K562 (cell line): ENCODE results near the gene SLC43A1. TPM values are rescaled to one million over a fixed set of nuclear protein-coding genes. Genes with fewer than 3 reads are reported as not detected.
A peak's percentile ranks its signal among the peaks of the same experiment; 100 is the strongest.

Experiments
- ASH1L ChIP-seq: fragments of 450-650 bp; IDR thresholded peaks from 2 replicates; pipeline ENCODE4 v1.6.1; 2018; ENCODE audit warnings: borderline replicate concordance, mild to moderate bottlenecking, low read depth; ENCODE audit not compliant: partially characterized antibody
- ATF1 ChIP-seq, 2 experiments: fragments of 450-650 bp in 1 of 2; IDR thresholded peaks; 2 replicates each; pipeline ENCODE4 v1.6.1; 2016; ENCODE audit warnings: missing compliant biosample characterization in 1 of 2, missing genetic modification characterization in 1 of 2
- CEBPG ChIP-seq, 3 experiments: fragments of 200-800 bp in 1 of 3; sonication (Bioruptor generic) in 1 of 3; sonication (generic) in 1 of 3; formaldehyde crosslinking in 1 of 3; IDR thresholded peaks in 2 of 3; conservative IDR thresholded peaks in 1 of 3; 2 replicates each; pipeline versions ENCODE4 v1.6.1 to v1.8.0; 2016 to 2022; ENCODE audit warnings: missing compliant biosample characterization in 2 of 3, missing genetic modification characterization in 2 of 3, mild to moderate bottlenecking in 1 of 3, missing genetic modification reagents in 1 of 3
- EGR1 ChIP-seq: fragments of 450-650 bp; conservative IDR thresholded peaks from 2 replicates; pipeline ENCODE4 v1.6.1; 2017; ENCODE audit warnings: mild to moderate bottlenecking
- EP300 ChIP-seq: IDR thresholded peaks from 2 replicates; pipeline ENCODE4 v1.6.1; 2012; ENCODE audit warnings: low read length, improper control_type of control experiment
- ETV6 ChIP-seq, 3 experiments: fragments of 150-350 bp in 1 of 3; sonication (generic) in 1 of 3; formaldehyde crosslinking in 1 of 3; IDR thresholded peaks; 2 replicates each; pipeline versions ENCODE4 v1.6.1 to v1.8.0; 2014 to 2022; ENCODE audit warnings: borderline replicate concordance in 2 of 3, low read depth in 2 of 3, antibody characterized with exemption in 1 of 3, low read length in 1 of 3, mild to moderate bottlenecking in 1 of 3, missing genetic modification reagents in 1 of 3
- EWSR1 ChIP-seq: fragments of 450-650 bp; IDR thresholded peaks from 2 replicates; pipeline ENCODE4 v1.6.1; 2018; ENCODE audit warnings: borderline replicate concordance, mild to moderate bottlenecking, low read depth, moderate library complexity; ENCODE audit not compliant: partially characterized antibody
- FOXA1 ChIP-seq: fragments of 450-650 bp; IDR thresholded peaks from 2 replicates; pipeline ENCODE4 v1.6.1; 2016; ENCODE audit warnings: mild to moderate bottlenecking, borderline replicate concordance
- KLF13 ChIP-seq: fragments of 450-650 bp; IDR thresholded peaks from 2 replicates; pipeline ENCODE4 v1.6.1; 2016; ENCODE audit warnings: missing genetic modification characterization, low read depth, mild to moderate bottlenecking, missing compliant biosample characterization, moderate library complexity, borderline replicate concordance
- MAZ ChIP-seq, 2 experiments: fragments of 450-650 bp in 1 of 2; sonication (generic) in 1 of 2; formaldehyde crosslinking; IDR thresholded peaks in 1 of 2; conservative IDR thresholded peaks in 1 of 2; 2 replicates each; pipeline versions ENCODE4 v1.4.0 to v1.5.0; 2020; ENCODE audit warnings: mild to moderate bottlenecking in 1 of 2, missing genetic modification reagents in 1 of 2
- MBD1 ChIP-seq: fragments of 250-450 bp; sonication (Bioruptor Pico); IDR thresholded peaks from 2 replicates; pipeline ENCODE4 v1.8.0; 2022; ENCODE audit warnings: inconsistent platforms
- MEIS2 ChIP-seq: fragments of 450-650 bp; IDR thresholded peaks from 2 replicates; pipeline ENCODE4 v1.6.1; 2014; ENCODE audit warnings: mild to moderate bottlenecking; ENCODE audit not compliant: partially characterized antibody
- NKRF ChIP-seq: fragments of 450-650 bp; IDR thresholded peaks from 2 replicates; pipeline ENCODE4 v1.6.1; 2016; ENCODE audit warnings: borderline replicate concordance
- PHB ChIP-seq: fragments of 250-450 bp; sonication (Bioruptor Pico); IDR thresholded peaks from 2 replicates; pipeline ENCODE4 v1.5.0; 2021
- SAP30 ChIP-seq: fragments of 200-600 bp; sonication (generic); IDR thresholded peaks from 2 replicates; pipeline ENCODE4 v1.6.1; 2012; ENCODE audit warnings: borderline replicate concordance, low read depth, mild to moderate bottlenecking, moderate library complexity, low read length, control low read depth, inconsistent platforms; ENCODE audit not compliant: insufficient read depth, poor library complexity, severe bottlenecking
- SREBF2 ChIP-seq: sonication (generic); formaldehyde crosslinking; IDR thresholded peaks from 2 replicates; pipeline ENCODE4 v1.4.0; 2020; ENCODE audit warnings: mild to moderate bottlenecking, missing genetic modification reagents
- TFAP4 ChIP-seq: sonication (generic); formaldehyde crosslinking; IDR thresholded peaks from 2 replicates; pipeline ENCODE4 v1.8.0; 2022; ENCODE audit warnings: missing genetic modification reagents, mild to moderate bottlenecking, moderate library complexity, borderline replicate concordance
- ZBTB2 ChIP-seq: fragments of 450-650 bp; IDR thresholded peaks from 2 replicates; pipeline ENCODE4 v1.6.1; 2016; ENCODE audit warnings: antibody characterized with exemption
- ZNF12 ChIP-seq: sonication (generic); formaldehyde crosslinking; IDR thresholded peaks from 2 replicates; pipeline ENCODE4 v1.4.0; 2020; ENCODE audit warnings: mild to moderate bottlenecking, missing genetic modification reagents
- polyA plus RNA-seq, 8 experiments: library from polyadenylated mRNA; depleted of rRNA in 4 of 8; stranded (reverse) in 5 of 8; unstranded in 3 of 8; fragments of >200 nt; fragmentation: Nextera tagmentation in 2 of 8; fragmentation: Illumina TruSeq in 1 of 8; extraction: Ambion mirVana in 2 of 8; extraction: Trizol in 1 of 8; gene quantifications; 2 replicates each; pipeline versions ENCODE4 v1.2.1 to v1.2.3, GENCODE V29; 2011 to 2014; ENCODE audit warnings: inconsistent platforms in 1 of 8, missing spikeins in 1 of 8
- total RNA-seq, 7 experiments: library from RNA; depleted of rRNA in 6 of 7; stranded (reverse); fragments of >200 nt in 6 of 7; fragmentation: Illumina TruSeq in 2 of 7; extraction: Trizol in 2 of 7; gene quantifications; 2 replicates each; pipeline versions ENCODE4 v1.2.1 to v1.2.3, GENCODE V29; 2011 to 2021; ENCODE audit warnings: low replicate concordance in 1 of 7

SLC43A1 gene
- total and polyA plus RNA-seq, 9 of the 15 experiments (the other 6 are each of a cell fraction or from before 2014, with no cell fraction given) = 2.6 to 41.8 (median 24.6) TPM

GRCh38 chr11:57514538-57515331 lies 767 bp downstream of the SLC43A1 start (continued):
- TF ChIP-seq NKRF (peak; percentile 79), PHB (no peak), EGR1 (peak; percentile 91), MAZ (CRISPR knock-in tag; conservative IDR thresholded peaks at IDR 0.05 in 1 of 2, IDR thresholded peaks at IDR 0.05 in 1 of 2) (peak; percentile 21 to 40; a peak in 1 of 4 replicates), TFAP4 (peak; percentile 52; the same call in 1 of the 2 replicates), ASH1L (no peak), SREBF2 (no peak), ZBTB2 (no peak), ZNF12 (CRISPR knock-in tag) (no peak), MEIS2 (no peak), MBD1 (CRISPR knock-in tag) (no peak), CEBPG (CRISPR knock-in tag; IDR thresholded peaks at IDR 0.05) (no peak), CEBPG (tag; conservative IDR thresholded peaks at IDR 0.05 in 1 of 2, IDR thresholded peaks at IDR 0.05 in 1 of 2) (no peak), FOXA1 (no peak), ATF1 (CRISPR knock-in tag; IDR thresholded peaks at IDR 0.05) (no peak), ATF1 (tag; IDR thresholded peaks at IDR 0.05) (no peak), KLF13 (tag) (no peak), EWSR1 (no peak), ETV6 (IDR thresholded peaks at IDR 0.05; ENCODE audit: borderline replicate concordance in 1 of 2, low read depth in 2 of 2, low read length in 1 of 2) (no peak), ETV6 (CRISPR knock-in tag; IDR thresholded peaks at IDR 0.05; ENCODE audit: borderline replicate concordance) (0 out of 2 replicates have a peak, but pooled peaks have one; percentile 10), EP300 (peak; percentile 3; the same call in 1 of the 2 replicates), SAP30 (peak; percentile 48)
